PFSK-1 (cell line): Measurements from ENCODE around the gene FNBP1.

Experiments
- FOXP2 ChIP-seq: optimal IDR thresholded peaks from 2 replicates; pipeline ENCODE3; 2011; ENCODE audit warnings: borderline replicate concordance, control low read depth, inconsistent platforms; ENCODE audit not compliant: insufficient read depth; ENCODE audit errors: extremely low read length, extremely low read depth
- POLR2AphosphoS5 ChIP-seq: IDR thresholded peaks from 2 replicates; pipeline ENCODE4 v1.6.1; 2012; ENCODE audit warnings: low read depth, mild to moderate bottlenecking, control low read depth, low read length, moderate library complexity
- SIN3A ChIP-seq: IDR thresholded peaks from 2 replicates; pipeline ENCODE4 v1.6.1; 2012; ENCODE audit warnings: mild to moderate bottlenecking, low read length, moderate library complexity, borderline replicate concordance; ENCODE audit not compliant: insufficient read depth
- TAF1 ChIP-seq: IDR thresholded peaks from 2 replicates; pipeline ENCODE4 v1.6.1; 2012; ENCODE audit warnings: low read length, control low read depth, borderline replicate concordance; ENCODE audit not compliant: insufficient read depth
- TF ChIP-seq, protein P1 (sequence below), 2 experiments: IDR thresholded peaks; 2 replicates each; pipeline versions ENCODE4 v1.6.1 to v1.8.0; 2011 to 2012; ENCODE audit warnings: low read depth in 2 of 2, low read length in 2 of 2, control low read depth in 1 of 2, inconsistent platforms in 1 of 2, mild to moderate bottlenecking in 1 of 2, moderate library complexity in 1 of 2; ENCODE audit not compliant: insufficient read depth in 1 of 2

The FNBP1 gene

DNA sequence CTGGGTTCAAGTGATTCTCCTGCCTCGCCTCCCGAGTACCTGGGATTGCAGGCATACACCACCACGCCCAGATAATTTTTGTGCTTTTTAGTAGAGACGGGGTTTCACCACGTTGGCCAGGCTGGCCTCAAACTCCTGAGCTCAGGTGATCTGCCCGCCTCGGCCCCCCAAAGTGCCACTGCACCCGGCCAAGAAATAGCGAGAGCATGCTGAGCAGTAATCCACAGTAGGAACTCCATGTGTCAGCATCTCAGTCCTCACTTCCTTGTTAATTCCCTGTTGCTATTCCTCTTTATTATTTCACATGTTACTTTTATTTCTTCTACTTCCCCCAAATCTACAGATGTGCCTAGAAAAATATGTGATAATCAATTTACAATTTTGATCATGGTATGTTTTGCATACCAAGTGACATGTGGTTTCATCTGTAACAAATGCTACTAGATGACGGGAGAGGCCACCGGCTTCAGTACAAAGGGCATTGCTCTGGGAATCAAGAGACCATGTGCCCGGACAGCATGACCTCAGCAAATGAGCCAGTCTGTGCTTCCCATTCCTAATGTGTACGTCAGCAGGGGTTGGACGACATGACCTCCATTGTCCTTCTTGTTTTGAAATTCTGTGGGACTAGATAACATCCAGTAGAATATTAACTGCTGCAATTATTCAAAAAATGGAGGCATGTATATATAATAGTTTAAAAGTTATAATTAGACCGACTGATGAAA lies 61.6 kb downstream of the FNBP1 start:
- no peak for TF ChIP-seq FOXP2
- TF ChIP-seq, protein P1, sequence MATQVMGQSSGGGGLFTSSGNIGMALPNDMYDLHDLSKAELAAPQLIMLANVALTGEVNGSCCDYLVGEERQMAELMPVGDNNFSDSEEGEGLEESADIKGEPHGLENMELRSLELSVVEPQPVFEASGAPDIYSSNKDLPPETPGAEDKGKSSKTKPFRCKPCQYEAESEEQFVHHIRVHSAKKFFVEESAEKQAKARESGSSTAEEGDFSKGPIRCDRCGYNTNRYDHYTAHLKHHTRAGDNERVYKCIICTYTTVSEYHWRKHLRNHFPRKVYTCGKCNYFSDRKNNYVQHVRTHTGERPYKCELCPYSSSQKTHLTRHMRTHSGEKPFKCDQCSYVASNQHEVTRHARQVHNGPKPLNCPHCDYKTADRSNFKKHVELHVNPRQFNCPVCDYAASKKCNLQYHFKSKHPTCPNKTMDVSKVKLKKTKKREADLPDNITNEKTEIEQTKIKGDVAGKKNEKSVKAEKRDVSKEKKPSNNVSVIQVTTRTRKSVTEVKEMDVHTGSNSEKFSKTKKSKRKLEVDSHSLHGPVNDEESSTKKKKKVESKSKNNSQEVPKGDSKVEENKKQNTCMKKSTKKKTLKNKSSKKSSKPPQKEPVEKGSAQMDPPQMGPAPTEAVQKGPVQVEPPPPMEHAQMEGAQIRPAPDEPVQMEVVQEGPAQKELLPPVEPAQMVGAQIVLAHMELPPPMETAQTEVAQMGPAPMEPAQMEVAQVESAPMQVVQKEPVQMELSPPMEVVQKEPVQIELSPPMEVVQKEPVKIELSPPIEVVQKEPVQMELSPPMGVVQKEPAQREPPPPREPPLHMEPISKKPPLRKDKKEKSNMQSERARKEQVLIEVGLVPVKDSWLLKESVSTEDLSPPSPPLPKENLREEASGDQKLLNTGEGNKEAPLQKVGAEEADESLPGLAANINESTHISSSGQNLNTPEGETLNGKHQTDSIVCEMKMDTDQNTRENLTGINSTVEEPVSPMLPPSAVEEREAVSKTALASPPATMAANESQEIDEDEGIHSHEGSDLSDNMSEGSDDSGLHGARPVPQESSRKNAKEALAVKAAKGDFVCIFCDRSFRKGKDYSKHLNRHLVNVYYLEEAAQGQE (IDR thresholded peaks at IDR 0.05; ENCODE audit: insufficient read depth in 1 of 2, low read depth in 2 of 2, low read length in 2 of 2), result no peak
- no peak for TF ChIP-seq SIN3A
- no peak for TF ChIP-seq TAF1
- TF ChIP-seq POLR2AphosphoS5, result no peak

DNA sequence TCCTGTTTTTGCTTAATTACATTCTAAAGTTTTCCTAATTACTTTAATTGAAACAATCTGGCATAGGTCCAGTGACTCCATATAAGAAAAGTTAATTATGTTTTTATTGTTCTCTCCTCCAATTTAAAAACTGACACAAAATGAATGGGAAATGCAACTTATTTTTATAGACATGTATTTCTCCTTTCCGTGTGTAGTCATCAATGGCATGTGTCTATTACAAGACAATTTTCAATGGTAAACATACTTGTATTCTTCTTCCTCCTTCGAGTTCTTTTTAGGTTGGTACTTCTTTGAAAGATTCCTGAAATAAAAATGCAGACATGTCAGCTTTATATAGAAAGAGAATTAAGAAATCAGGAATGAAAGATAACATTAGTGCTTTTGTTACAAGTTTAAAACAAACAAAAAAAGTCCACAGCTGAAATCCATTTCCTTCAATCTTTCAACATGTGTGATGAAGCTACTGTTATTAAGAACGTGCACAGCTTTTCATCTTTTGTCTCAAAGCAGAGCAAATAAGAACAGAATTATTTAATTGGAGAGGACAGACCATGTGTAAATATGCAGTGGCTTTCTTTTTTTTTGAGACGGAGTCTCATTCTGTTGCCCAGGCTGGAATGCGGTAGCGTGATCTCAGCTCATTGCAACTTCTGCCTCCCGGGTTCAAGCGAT lies 63.8 kb downstream of the FNBP1 start:
- TF ChIP-seq FOXP2, result no peak
- no peak for TF ChIP-seq TAF1
- TF ChIP-seq SIN3A, result no peak
- TF ChIP-seq, protein P1 (IDR thresholded peaks at IDR 0.05; ENCODE audit: insufficient read depth in 1 of 2, low read depth in 2 of 2, low read length in 2 of 2), result no peak
- no peak for TF ChIP-seq POLR2AphosphoS5

DNA sequence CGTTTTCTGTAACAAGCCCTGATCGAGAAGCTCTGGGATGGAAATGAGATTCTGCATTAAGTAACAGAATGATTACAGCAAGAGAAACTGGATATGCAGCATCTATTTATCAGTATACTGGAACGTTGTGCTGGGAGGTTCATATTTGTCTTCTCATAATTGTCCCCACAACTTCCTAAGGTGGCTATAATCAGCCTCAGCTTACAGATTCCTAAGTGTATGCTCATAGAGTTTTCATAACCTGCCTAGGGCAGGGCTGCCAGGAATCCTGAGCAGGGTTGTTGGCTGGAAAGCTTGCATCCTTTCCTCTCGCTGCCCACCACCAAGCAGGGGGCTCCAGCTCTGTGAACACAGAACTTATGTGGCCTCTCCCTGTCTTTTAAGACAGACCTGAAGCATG lies 70.2 kb downstream of the FNBP1 start:
- no peak for TF ChIP-seq FOXP2
- TF ChIP-seq POLR2AphosphoS5, result no peak
- no peak for TF ChIP-seq SIN3A
- no peak for TF ChIP-seq TAF1
- TF ChIP-seq, protein P1 (IDR thresholded peaks at IDR 0.05; ENCODE audit: insufficient read depth in 1 of 2, low read depth in 2 of 2, low read length in 2 of 2), result no peak

DNA sequence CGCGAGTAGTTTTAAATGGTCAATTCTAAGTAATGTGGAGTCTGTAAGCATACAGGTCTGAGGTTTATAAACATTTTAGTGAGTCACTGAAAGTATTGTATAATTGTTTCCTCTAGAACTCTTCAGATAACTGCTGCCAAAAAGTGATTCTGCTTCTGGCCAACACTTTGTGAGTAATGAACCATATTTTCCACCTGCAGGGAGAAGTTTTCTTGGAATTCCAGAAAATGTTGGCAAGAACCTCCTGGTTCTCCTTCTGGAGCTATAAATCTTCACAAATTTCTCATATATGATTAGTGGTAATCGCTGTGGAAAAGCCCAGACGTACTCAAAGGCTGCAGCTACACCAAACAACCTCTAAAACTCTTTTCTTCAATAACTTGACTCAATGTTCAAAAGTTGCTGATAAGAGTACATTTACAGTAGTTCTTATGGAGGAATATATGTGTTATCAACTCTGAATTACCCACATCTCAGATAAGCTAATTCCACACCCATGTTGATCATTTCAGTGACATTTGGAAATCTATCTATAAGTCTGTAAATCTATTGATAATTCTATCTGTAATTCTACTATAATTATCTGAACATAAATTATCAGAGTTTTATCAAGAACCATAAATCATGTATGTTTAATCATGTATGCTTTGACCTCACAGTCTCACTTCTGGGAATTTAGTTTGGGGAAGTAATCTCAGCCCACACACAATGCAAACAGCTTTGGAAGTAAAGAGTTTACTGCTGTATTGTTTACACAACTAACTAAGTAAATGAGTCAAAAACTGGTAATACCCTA lies 74.1 kb downstream of the FNBP1 start:
- TF ChIP-seq SIN3A (no peak), FOXP2 (no peak), TAF1 (no peak), POLR2AphosphoS5 (no peak)
- TF ChIP-seq, protein P1 (IDR thresholded peaks at IDR 0.05; ENCODE audit: insufficient read depth in 1 of 2, low read depth in 2 of 2, low read length in 2 of 2), result no peak
